GM23248 (cell line): Measurements from ENCODE around the gene ROBO2.

Source experiments
- EZH2 ChIP-seq: fragments of 200-600 bp; sonication (generic); IDR thresholded peaks from 2 replicates; pipeline ENCODE4 v1.6.1; 2018; ENCODE audit warnings: antibody characterized with exemption, mild to moderate bottlenecking; ENCODE audit not compliant: insufficient read depth, poor library complexity, severe bottlenecking
- EZH2phosphoT487 ChIP-seq: fragments of 200-600 bp; sonication (generic); IDR thresholded peaks from 2 replicates; pipeline ENCODE4 v1.6.1; 2018; ENCODE audit warnings: antibody characterized with exemption, moderate library complexity, mild to moderate bottlenecking, low read depth; ENCODE audit not compliant: insufficient read depth

- no peak for TF ChIP-seq EZH2
- no peak for TF ChIP-seq EZH2phosphoT487
These were observed 386.6 kb downstream of the ROBO2 start for GRCh38 chr3:77426531-77426930.
